NCI-H1092 (cell line): ENCODE measurements around the gene ZNF670.
"Not testable (repeated sequence)": the region's sequence is repeated elsewhere in the genome, so short reads cannot be mapped to it uniquely, and the experiment has no call there.

ENCODE experiments used
- DNase-seq: peaks from one replicate; lab custom pipeline; 2025; lab: John Stamatoyannopoulos, UW

The ZNF670 gene

GRCh38 chr1:247078258-247079140, at the start of gene ZNF670:
ZNF670 (minus strand) TSS chr1:247078811; CDS start chr1:247078596, 215 bp downstream.
- DNase-seq, result peak; percentile 98

- DNase-seq, result not testable (repeated sequence)
Observed at GRCh38 chr1:247127519-247128282, 49.1 kb upstream of the ZNF670 start.

- not testable (repeated sequence) for DNase-seq
Observed at GRCh38 chr1:247126601-247127000, 48.0 kb upstream of the ZNF670 start.

GRCh38 chr1:247126166-247126565, 47.6 kb upstream of the ZNF670 start:
- DNase-seq, result not testable (repeated sequence)

GRCh38 chr1:247121382-247121781, 42.8 kb upstream of the ZNF670 start:
- DNase-seq, result no peak

GRCh38 chr1:247120408-247120668, 41.7 kb upstream of the ZNF670 start:
- DNase-seq, result not testable (repeated sequence)

GRCh38 chr1:247119600-247120407, 41.2 kb upstream of the ZNF670 start:
- DNase-seq, result no peak

- peak; percentile 52 for DNase-seq
Observed at GRCh38 chr1:247118946-247119446, 40.4 kb upstream of the ZNF670 start.

- DNase-seq, result no peak
Observed at GRCh38 chr1:247115545-247115944, 36.9 kb upstream of the ZNF670 start.

- DNase-seq, result no peak
Observed at GRCh38 chr1:247115141-247115510, 36.5 kb upstream of the ZNF670 start.

GRCh38 chr1:247114351-247115140, 35.9 kb upstream of the ZNF670 start:
- DNase-seq, result no peak

- DNase-seq, result no peak
Observed at GRCh38 chr1:247113733-247114271, 35.2 kb upstream of the ZNF670 start.

- no peak for DNase-seq
Observed at GRCh38 chr1:247113094-247113497, 34.5 kb upstream of the ZNF670 start.

- DNase-seq, result no peak
Observed at GRCh38 chr1:247112479-247112781, 33.8 kb upstream of the ZNF670 start.

- no peak for DNase-seq
Observed at GRCh38 chr1:247111700-247112478, 33.3 kb upstream of the ZNF670 start.

GRCh38 chr1:247111259-247111699, 32.7 kb upstream of the ZNF670 start:
- no peak for DNase-seq

GRCh38 chr1:247110627-247111258, 32.1 kb upstream of the ZNF670 start:
- DNase-seq, result no peak

GRCh38 chr1:247107694-247108093, 29.1 kb upstream of the ZNF670 start:
- DNase-seq, result no peak

- DNase-seq, result no peak
Observed at GRCh38 chr1:247105966-247106365, 27.4 kb upstream of the ZNF670 start.

- no peak for DNase-seq
Observed at GRCh38 chr1:247104965-247105364, 26.4 kb upstream of the ZNF670 start.
